Upper lobe of left lung (tissue), 4 donors: ENCODE data around the gene CMSS1.

ENCODE experiments used
- CTCF ChIP-seq, 6 experiments: fragments of 450-650 bp in 4 of 6; fragments of 200-600 bp in 2 of 6; sonication (generic) in 2 of 6; IDR thresholded peaks; one replicate each; pipeline ENCODE4 v1.5.1; 2016 to 2019; ENCODE audit warnings: antibody characterized with exemption in 6 of 6
- EP300 ChIP-seq, 4 donors: sonication (generic); formaldehyde crosslinking; IDR thresholded peaks; one replicate each; pipeline ENCODE4 v1.5.1; 2017; ENCODE audit warnings: antibody characterized with exemption in 4 of 4, control low read depth in 2 of 4
- POLR2A ChIP-seq, 4 donors: fragments of 450-650 bp; IDR thresholded peaks; one replicate each; pipeline ENCODE4 v1.5.1; 2016 to 2017; ENCODE audit warnings: antibody characterized with exemption in 4 of 4, mild to moderate bottlenecking in 2 of 4
- POLR2AphosphoS5 ChIP-seq, 2 donors: sonication (generic); formaldehyde crosslinking; IDR thresholded peaks; one replicate each; pipeline ENCODE4 v1.5.1; 2017; ENCODE audit warnings: antibody characterized with exemption in 2 of 2

GRCh38 chr3:99909714-99910495 is 92.2 kb downstream of the CMSS1 start:
- TF ChIP-seq CTCF (IDR thresholded peaks at IDR 0.05) (no peak), EP300 (IDR thresholded peaks at IDR 0.05) (no peak), POLR2AphosphoS5 (IDR thresholded peaks at IDR 0.05) (no peak), POLR2A (IDR thresholded peaks at IDR 0.05) (no peak)
